IMR-90 (cell line): Measurements from ENCODE around the gene KRTAP12-1. TPM values are rescaled to one million over a fixed set of nuclear protein-coding genes. Genes with fewer than 3 reads are reported as not detected.

Experiments used
- ATAC-seq: fragments of 200-7000 bp; cut with Tn5 transposase; 2 replicates; pipeline ENCODE4 v1.9.1; 2020; ENCODE audit warnings: low read depth, mild to moderate bottlenecking, moderate library complexity
- BruUV-seq: library from RNA; stranded (reverse); fragments of 400-500 nt; replicated peaks from 2 replicates; lab custom pipeline; 2021; lab: Mats Ljungman, UMichigan
- CTCF ChIA-PET: fragments of 300-600 bp; formaldehyde crosslinking; extraction: SDS; loops from one replicate; lab custom pipeline; 2021; ENCODE audit warnings: antibody characterized with exemption; lab: Yijun Ruan, JAX
- POLR2A ChIA-PET: fragments of 300-600 bp; sonication (Branson Sonifier 250); formaldehyde crosslinking; loops from one replicate; lab custom pipeline; 2022; ENCODE audit warnings: antibody characterized with exemption; ENCODE audit not compliant: unreplicated experiment; lab: Charles Lee
- DNase-seq: peaks from one replicate; pipeline ENCODE4 v3.0.0; 2013
- H2AFZ ChIP-seq: replicated peaks from 2 replicates; pipeline ENCODE3; 2013; ENCODE audit warnings: low read length, mild to moderate bottlenecking; ENCODE audit not compliant: poor library complexity
- H2AK5ac ChIP-seq: 2 replicates; pipeline ENCODE4 v1.6.1; 2013; ENCODE audit warnings: low read depth, low read length, inconsistent platforms
- H2AK9ac ChIP-seq: replicated peaks from 2 replicates; pipeline ENCODE3; 2013; ENCODE audit warnings: mild to moderate bottlenecking, low read depth, low read length, moderate library complexity; ENCODE audit not compliant: poor library complexity
- H2BK120ac ChIP-seq: 2 replicates; pipeline ENCODE4 v1.6.1; 2013; ENCODE audit warnings: low read depth, low read length, inconsistent platforms
- H2BK15ac ChIP-seq: 3 replicates; pipeline ENCODE4 v1.6.1; 2013; ENCODE audit warnings: low read depth, low read length, inconsistent platforms
- H2BK20ac ChIP-seq: 2 replicates; pipeline ENCODE4 v1.6.1; 2013; ENCODE audit warnings: low read depth, mild to moderate bottlenecking, inconsistent platforms, low read length, moderate library complexity
- H2BK5ac ChIP-seq: 2 replicates; pipeline ENCODE4 v1.6.1; 2013; ENCODE audit warnings: mild to moderate bottlenecking, low read depth, low read length, inconsistent platforms; ENCODE audit not compliant: poor library complexity, severe bottlenecking
- H3K14ac ChIP-seq: replicated peaks from 2 replicates; pipeline ENCODE4 v1.6.1; 2013; ENCODE audit warnings: low read depth, low read length, inconsistent platforms
- H3K18ac ChIP-seq: 2 replicates; pipeline ENCODE4 v1.6.1; 2013; ENCODE audit warnings: low read depth, low read length, control low read depth
- H3K23ac ChIP-seq: 2 replicates; pipeline ENCODE4 v1.6.1; 2013; ENCODE audit warnings: low read depth, low read length, inconsistent platforms
- H3K27ac ChIP-seq: 2 replicates; pipeline ENCODE4 v1.5.1; 2013; ENCODE audit warnings: mild to moderate bottlenecking, control low read depth, low read length; ENCODE audit not compliant: insufficient read depth
- H3K27me3 ChIP-seq: 2 replicates; pipeline ENCODE4 v1.6.1; 2013; ENCODE audit warnings: low read length; ENCODE audit not compliant: control insufficient read depth, insufficient read depth
- H3K36me3 ChIP-seq: 2 replicates; pipeline ENCODE4 v1.6.1; 2013; ENCODE audit warnings: low read length, mixed read lengths; ENCODE audit not compliant: control insufficient read depth, insufficient read depth
- H3K4ac ChIP-seq: 2 replicates; pipeline ENCODE4 v1.6.1; 2013; ENCODE audit warnings: low read depth, low read length, inconsistent platforms
- H3K4me1 ChIP-seq: 2 replicates; pipeline ENCODE4 v1.6.1; 2013; ENCODE audit warnings: low read length, mixed read lengths; ENCODE audit not compliant: control insufficient read depth, insufficient read depth
- H3K4me2 ChIP-seq: 2 replicates; pipeline ENCODE4 v1.6.1; 2013; ENCODE audit warnings: low read depth, mild to moderate bottlenecking, control low read depth, low read length, moderate library complexity
- H3K4me3 ChIP-seq: 2 replicates; pipeline ENCODE4 v1.5.1; 2013; ENCODE audit warnings: low read depth, mild to moderate bottlenecking, control low read depth, low read length, moderate library complexity; ENCODE audit not compliant: insufficient read depth
- H3K56ac ChIP-seq: 2 replicates; pipeline ENCODE4 v1.6.1; 2013; ENCODE audit warnings: low read length, inconsistent platforms; ENCODE audit not compliant: insufficient read depth; ENCODE audit errors: extremely low read depth
- H3K79me1 ChIP-seq, 2 experiments: 2 replicates each; pipeline ENCODE4 v1.6.1; 2013; ENCODE audit warnings: low read length in 2 of 2, inconsistent platforms in 1 of 2, low read depth in 1 of 2
- H3K9ac ChIP-seq: 2 replicates; pipeline ENCODE4 v1.6.1; 2013; ENCODE audit warnings: low read depth, low read length, control low read depth
- H3K9me1 ChIP-seq: 2 replicates; pipeline ENCODE4 v1.6.1; 2013; ENCODE audit warnings: low read length, inconsistent platforms; ENCODE audit not compliant: insufficient read depth
- H3K9me3 ChIP-seq: 2 replicates; pipeline ENCODE4 v1.6.1; 2013; ENCODE audit warnings: low read length; ENCODE audit not compliant: control insufficient read depth, insufficient read depth
- H4K20me1 ChIP-seq: 2 replicates; pipeline ENCODE4 v1.6.1; 2013; ENCODE audit warnings: low read length, inconsistent platforms; ENCODE audit not compliant: insufficient read depth
- H4K5ac ChIP-seq: 2 replicates; pipeline ENCODE4 v1.6.1; 2013; ENCODE audit warnings: mild to moderate bottlenecking, low read depth, low read length, control low read depth
- H4K8ac ChIP-seq, 2 experiments: 2 replicates each; pipeline ENCODE4 v1.6.1; 2013; ENCODE audit warnings: low read depth in 2 of 2, low read length in 2 of 2, control low read depth in 1 of 2, inconsistent platforms in 1 of 2
- H4K91ac ChIP-seq: 2 replicates; pipeline ENCODE4 v1.6.1; 2013; ENCODE audit warnings: low read depth, low read length, inconsistent platforms; ENCODE audit not compliant: insufficient read depth
- BHLHE40 ChIP-seq: fragments of 150-350 bp; IDR thresholded peaks from 2 replicates; pipeline ENCODE4 v1.6.1; 2016; ENCODE audit warnings: mild to moderate bottlenecking, low read depth, low read length
- CEBPB ChIP-seq: IDR thresholded peaks from 2 replicates; pipeline ENCODE4 v1.6.1; 2012; ENCODE audit warnings: low read depth, low read length, improper control_type of control experiment
- CHD1 ChIP-seq: IDR thresholded peaks from 2 replicates; pipeline ENCODE4 v1.6.1; 2012; ENCODE audit warnings: low read depth, low read length, improper control_type of control experiment
- FOS ChIP-seq: fragments of 150-350 bp; IDR thresholded peaks from 2 replicates; pipeline ENCODE4 v1.6.1; 2016; ENCODE audit warnings: low read depth, low read length
- MAFK ChIP-seq: IDR thresholded peaks from 2 replicates; pipeline ENCODE4 v1.6.1; 2012; ENCODE audit warnings: low read depth, low read length, improper control_type of control experiment
- MAZ ChIP-seq: IDR thresholded peaks from 2 replicates; pipeline ENCODE4 v1.6.1; 2012; ENCODE audit warnings: low read depth, mild to moderate bottlenecking, low read length, improper control_type of control experiment, moderate library complexity, borderline replicate concordance
- MXI1 ChIP-seq: IDR thresholded peaks from 2 replicates; pipeline ENCODE4 v1.6.1; 2012; ENCODE audit warnings: low read depth, mild to moderate bottlenecking, low read length, moderate library complexity, borderline replicate concordance
- NFE2L2 ChIP-seq: fragments of 150-350 bp; IDR thresholded peaks from 2 replicates; pipeline ENCODE4 v1.6.1; 2016; ENCODE audit warnings: low read depth, mild to moderate bottlenecking, low read length
- POLR2A ChIP-seq: IDR thresholded peaks from 2 replicates; pipeline ENCODE4 v1.6.1; 2012; ENCODE audit warnings: mild to moderate bottlenecking, low read depth, low read length
- RAD21 ChIP-seq: IDR thresholded peaks from 2 replicates; pipeline ENCODE4 v1.6.1; 2012; ENCODE audit warnings: low read length, improper control_type of control experiment
- RCOR1 ChIP-seq: IDR thresholded peaks from 2 replicates; pipeline ENCODE4 v1.6.1; 2012; ENCODE audit warnings: mild to moderate bottlenecking, low read length, improper control_type of control experiment; ENCODE audit not compliant: insufficient replicate concordance
- RFX5 ChIP-seq: IDR thresholded peaks from 2 replicates; pipeline ENCODE4 v1.8.0; 2012; ENCODE audit warnings: low read depth, mild to moderate bottlenecking, low read length, moderate library complexity
- SMC3 ChIP-seq: fragments of 150-350 bp; IDR thresholded peaks from 2 replicates; pipeline ENCODE4 v1.6.1; 2016; ENCODE audit warnings: low read depth, mild to moderate bottlenecking, antibody characterized with exemption, low read length, moderate library complexity
- WGBS, 2 experiments: methylation state at CpG; one replicate each; pipeline versions ENCODE4 v1.1.5 to v1.1.7; 2013; ENCODE audit warnings: missing lambda C conversion rate in 2 of 2; ENCODE audit not compliant: insufficient read length in 1 of 2; ENCODE audit errors: extremely low coverage in 2 of 2; 5-methylcytosine and 5-hydroxymethylcytosine counted together
- dilution Hi-C: fragments of 300-500 bp; cut with HindIII; formaldehyde crosslinking; loops from one replicate; pipeline ENCODE4 v1.14.3; 2018; ENCODE audit warnings: low sequenced_read_pairs; ENCODE audit not compliant: unreplicated experiment
- in situ Hi-C: fragments of 300-500 bp; cut with MboI; formaldehyde crosslinking; loops from 3 replicates; pipeline ENCODE4 v1.14.3; 2019; ENCODE audit warnings: low sequenced_read_pairs, inconsistent platforms, mixed read lengths
- intact Hi-C: fragments of 100-400 bp; cut with micrococcal nuclease; formaldehyde crosslinking; loops from 2 replicates; pipeline ENCODE4 v1.10.0; 2022
- polyA plus RNA-seq, 3 experiments: library from polyadenylated mRNA; depleted of rRNA; stranded (reverse); fragments of >200 nt; gene quantifications; 2 replicates each; pipeline ENCODE4 v1.2.3, GENCODE V29; 2012; ENCODE audit warnings: low replicate concordance in 1 of 3
- total RNA-seq: library from RNA; depleted of rRNA; stranded (reverse); fragments of >200 nt; gene quantifications from 2 replicates; pipeline ENCODE4 v1.2.3, GENCODE V29; 2012
- TF ChIP-seq, protein P1 (sequence below): fragments of 150-350 bp; IDR thresholded peaks from 2 replicates; pipeline ENCODE4 v1.6.1; 2016; ENCODE audit warnings: low read depth, mild to moderate bottlenecking, low read length, moderate library complexity, borderline replicate concordance
- TF ChIP-seq, protein P2 (sequence below): fragments of 150-350 bp; IDR thresholded peaks from 2 replicates; pipeline ENCODE4 v1.6.1; 2017; ENCODE audit warnings: mild to moderate bottlenecking, antibody characterized with exemption, low read length, low read depth
- TF ChIP-seq, protein P3 (sequence below): conservative IDR thresholded peaks from 2 replicates; pipeline ENCODE4 v1.5.1; 2012; ENCODE audit warnings: mild to moderate bottlenecking, low read depth, low read length, improper control_type of control experiment

Gene KRTAP12-1
- total and polyA plus RNA-seq, 2 of the 4 experiments (the other 2 are of a cell fraction) = not detected

DNA sequence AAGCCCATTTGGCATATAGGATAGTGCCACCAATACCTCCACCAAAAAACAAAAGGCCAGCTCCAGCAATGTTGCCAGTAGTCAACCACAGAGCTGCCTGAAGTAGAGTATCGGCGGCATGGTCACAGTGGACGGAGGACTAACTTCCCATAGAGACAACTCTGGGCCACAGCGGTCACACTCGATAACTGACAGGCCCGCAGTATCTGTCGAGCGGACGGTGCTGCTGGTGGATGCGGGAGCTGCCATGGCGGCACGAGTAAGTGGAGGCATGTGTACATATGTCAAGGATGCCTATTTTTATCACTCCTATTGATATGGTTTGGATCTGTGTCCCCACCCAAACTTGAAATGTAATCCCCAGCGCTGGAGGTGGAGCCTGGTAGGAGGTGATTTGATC lies 4.1 kb downstream of the KRTAP12-1 start:
- WGBS, 2 experiments = 84% methylated on average over 8 of the region's 13 CpGs; no CpG with 5 or more reads in 1 of the 2 experiments
- H4K20me1 ChIP-seq = no peaks in the 10 kb centered on the region
- H3K4ac ChIP-seq = no peak overlapping the region
- no peak overlapping the region for H4K91ac ChIP-seq
- no peak overlapping the region for H3K56ac ChIP-seq
- H2AFZ ChIP-seq = no peak overlapping the region
- dilution Hi-C loops (no loop called here), intact Hi-C loops (no loop called here), in situ Hi-C loops (no loop called here)
- no peak overlapping the region for H3K27ac ChIP-seq
- ChIA-PET POLR2A (no interaction called here), CTCF (no interaction called here)
- H2BK20ac ChIP-seq = no peak overlapping the region
- TF ChIP-seq FOS (no peak), CEBPB (no peak), POLR2A (no peak), RAD21 (no peak), MAFK (no peak), RCOR1 (no peak), NFE2L2 (no peak), MAZ (no peak), MXI1 (no peak), SMC3 (no peak), CHD1 (no peak), BHLHE40 (no peak), RFX5 (no peak)
- TF ChIP-seq, protein P1, sequence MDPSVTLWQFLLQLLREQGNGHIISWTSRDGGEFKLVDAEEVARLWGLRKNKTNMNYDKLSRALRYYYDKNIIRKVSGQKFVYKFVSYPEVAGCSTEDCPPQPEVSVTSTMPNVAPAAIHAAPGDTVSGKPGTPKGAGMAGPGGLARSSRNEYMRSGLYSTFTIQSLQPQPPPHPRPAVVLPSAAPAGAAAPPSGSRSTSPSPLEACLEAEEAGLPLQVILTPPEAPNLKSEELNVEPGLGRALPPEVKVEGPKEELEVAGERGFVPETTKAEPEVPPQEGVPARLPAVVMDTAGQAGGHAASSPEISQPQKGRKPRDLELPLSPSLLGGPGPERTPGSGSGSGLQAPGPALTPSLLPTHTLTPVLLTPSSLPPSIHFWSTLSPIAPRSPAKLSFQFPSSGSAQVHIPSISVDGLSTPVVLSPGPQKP = no peak
- TF ChIP-seq, protein P2, sequence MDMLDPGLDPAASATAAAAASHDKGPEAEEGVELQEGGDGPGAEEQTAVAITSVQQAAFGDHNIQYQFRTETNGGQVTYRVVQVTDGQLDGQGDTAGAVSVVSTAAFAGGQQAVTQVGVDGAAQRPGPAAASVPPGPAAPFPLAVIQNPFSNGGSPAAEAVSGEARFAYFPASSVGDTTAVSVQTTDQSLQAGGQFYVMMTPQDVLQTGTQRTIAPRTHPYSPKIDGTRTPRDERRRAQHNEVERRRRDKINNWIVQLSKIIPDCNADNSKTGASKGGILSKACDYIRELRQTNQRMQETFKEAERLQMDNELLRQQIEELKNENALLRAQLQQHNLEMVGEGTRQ = no peak
- TF ChIP-seq, protein P3, sequence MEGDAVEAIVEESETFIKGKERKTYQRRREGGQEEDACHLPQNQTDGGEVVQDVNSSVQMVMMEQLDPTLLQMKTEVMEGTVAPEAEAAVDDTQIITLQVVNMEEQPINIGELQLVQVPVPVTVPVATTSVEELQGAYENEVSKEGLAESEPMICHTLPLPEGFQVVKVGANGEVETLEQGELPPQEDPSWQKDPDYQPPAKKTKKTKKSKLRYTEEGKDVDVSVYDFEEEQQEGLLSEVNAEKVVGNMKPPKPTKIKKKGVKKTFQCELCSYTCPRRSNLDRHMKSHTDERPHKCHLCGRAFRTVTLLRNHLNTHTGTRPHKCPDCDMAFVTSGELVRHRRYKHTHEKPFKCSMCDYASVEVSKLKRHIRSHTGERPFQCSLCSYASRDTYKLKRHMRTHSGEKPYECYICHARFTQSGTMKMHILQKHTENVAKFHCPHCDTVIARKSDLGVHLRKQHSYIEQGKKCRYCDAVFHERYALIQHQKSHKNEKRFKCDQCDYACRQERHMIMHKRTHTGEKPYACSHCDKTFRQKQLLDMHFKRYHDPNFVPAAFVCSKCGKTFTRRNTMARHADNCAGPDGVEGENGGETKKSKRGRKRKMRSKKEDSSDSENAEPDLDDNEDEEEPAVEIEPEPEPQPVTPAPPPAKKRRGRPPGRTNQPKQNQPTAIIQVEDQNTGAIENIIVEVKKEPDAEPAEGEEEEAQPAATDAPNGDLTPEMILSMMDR = no peak
- no peaks in the 10 kb centered on the region for H3K4me1 ChIP-seq
- H3K27me3 ChIP-seq = peaks cover 21% of the 10 kb centered on the region
- H3K79me1 ChIP-seq = no peaks in the 10 kb centered on the region
- BruUV-seq = no TSS peak
- no peaks in the 10 kb centered on the region for H3K9me1 ChIP-seq
- H3K4me2 ChIP-seq = no peak overlapping the region
- H4K5ac ChIP-seq = no peak overlapping the region
- H3K36me3 ChIP-seq = no peaks in the 10 kb centered on the region
- no peaks in the 10 kb centered on the region for H3K9me3 ChIP-seq
- ATAC-seq (no peak), DNase-seq (no peak)
- H3K4me3 ChIP-seq = no peak overlapping the region
- H3K14ac ChIP-seq = no peak overlapping the region
- H4K8ac ChIP-seq = no peak overlapping the region
- H2BK5ac ChIP-seq = no peak overlapping the region
- H2BK120ac ChIP-seq = no peak overlapping the region
- H3K18ac ChIP-seq = no peak overlapping the region
- no peak overlapping the region for H2AK9ac ChIP-seq
- no peak overlapping the region for H3K9ac ChIP-seq
- no peak overlapping the region for H2BK15ac ChIP-seq
- H2AK5ac ChIP-seq = no peak overlapping the region
- H3K23ac ChIP-seq = no peak overlapping the region
